Endothelial cell of umbilical vein (primary cell): Measurements from ENCODE around the gene CSMD2. TPM values are rescaled to one million over a fixed set of nuclear protein-coding genes. Genes with fewer than 3 reads are reported as not detected.

Experiments
- BruUV-seq: library from RNA; stranded (reverse); fragments of 400-500 nt; replicated peaks from 2 replicates; lab custom pipeline; 2021; lab: Mats Ljungman, UMichigan
- CTCF ChIA-PET: fragments of 300-600, 350-600 bp; sonication (Branson Sonifier 250); formaldehyde crosslinking; loops from one replicate; lab custom pipeline; 2021; ENCODE audit warnings: antibody characterized with exemption, inconsistent platforms; lab: Charles Lee
- POLR2A ChIA-PET: fragments of 300-600, 350-600 bp; sonication (Branson Sonifier 250); formaldehyde crosslinking; loops from one replicate; lab custom pipeline; 2021; ENCODE audit warnings: antibody characterized with exemption, inconsistent platforms; lab: Charles Lee
- DNase-seq: peaks from one replicate; pipeline ENCODE4 v3.0.0-alpha.2; 2011; ENCODE audit warnings: low read depth, low spot score
- FAIRE-seq: peaks from 2 replicates; lab custom pipeline; 2011; peaks lifted over from hg19 to GRCh38; lab: Jason Lieb, UNC
- H2AFZ ChIP-seq: 2 replicates; pipeline ENCODE4 v1.6.0; 2012; ENCODE audit warnings: low read depth, low read length, control low read depth, inconsistent platforms
- H3K27ac ChIP-seq: 2 replicates; pipeline ENCODE4 v1.5.1; 2011; ENCODE audit warnings: low read depth, mild to moderate bottlenecking, control low read depth, low read length, moderate library complexity; ENCODE audit not compliant: insufficient read depth
- H3K27me3 ChIP-seq, 2 experiments: 2 replicates each; pipeline versions ENCODE4 v1.6.0 to v1.6.1; 2011; ENCODE audit warnings: low read length in 2 of 2, mixed read lengths in 1 of 2; ENCODE audit not compliant: control insufficient read depth in 2 of 2, insufficient read depth in 2 of 2
- H3K36me3 ChIP-seq, 2 experiments: 2 replicates in 1 of 2; 3 replicates in 1 of 2; pipeline ENCODE4 v1.5.1; 2011; ENCODE audit warnings: low read length in 2 of 2, mild to moderate bottlenecking in 1 of 2, moderate library complexity in 1 of 2; ENCODE audit not compliant: control insufficient read depth in 2 of 2, insufficient read depth in 2 of 2; ENCODE audit errors: extremely low read depth in 1 of 2
- H3K4me1 ChIP-seq: 3 replicates; pipeline ENCODE4 v1.5.1; 2011; ENCODE audit warnings: mild to moderate bottlenecking, low read length; ENCODE audit not compliant: control insufficient read depth, insufficient read depth; ENCODE audit errors: extremely low read depth
- H3K4me2 ChIP-seq: 2 replicates; pipeline ENCODE4 v1.6.1; 2011; ENCODE audit warnings: low read length, control low read depth, mixed read lengths; ENCODE audit not compliant: insufficient read depth
- H3K4me3 ChIP-seq, 3 experiments: fragments of 200-600 bp in 1 of 3; sonication (generic), shearing (Covaris generic) in 1 of 3; replicated peaks in 1 of 3; 2 replicates each; pipeline ENCODE4 v1.5.1; 2011 to 2016; ENCODE audit warnings: control low read depth in 3 of 3, low read length in 3 of 3, mild to moderate bottlenecking in 2 of 3, inconsistent platforms in 1 of 3, low read depth in 1 of 3, moderate library complexity in 1 of 3; ENCODE audit not compliant: insufficient read depth in 1 of 3
- H3K79me2 ChIP-seq: 2 replicates; pipeline ENCODE4 v1.6.0; 2012; ENCODE audit warnings: low read length, inconsistent platforms; ENCODE audit not compliant: control insufficient read depth, insufficient read depth
- H3K9ac ChIP-seq: replicated peaks from 2 replicates; pipeline ENCODE3; 2011; ENCODE audit warnings: low read length, control low read depth; ENCODE audit not compliant: insufficient read depth; ENCODE audit errors: extremely low read depth
- H3K9me1 ChIP-seq: replicated peaks from 3 replicates; pipeline ENCODE4 v1.6.0; 2011; ENCODE audit warnings: mild to moderate bottlenecking, low read length; ENCODE audit not compliant: control insufficient read depth, insufficient read depth; ENCODE audit errors: extremely low read depth
- H3K9me3 ChIP-seq: replicated peaks from 2 replicates; pipeline ENCODE4 v1.5.1; 2012; ENCODE audit warnings: low read length, inconsistent platforms; ENCODE audit not compliant: control insufficient read depth, insufficient read depth
- H4K20me1 ChIP-seq: replicated peaks from 2 replicates; pipeline ENCODE3; 2011; ENCODE audit warnings: mild to moderate bottlenecking, low read length; ENCODE audit not compliant: control insufficient read depth, insufficient read depth; ENCODE audit errors: extremely low read depth
- CTCF ChIP-seq, 2 donors: IDR thresholded peaks; 1 replicate in 1 of 2; 2 replicates in 1 of 2; pipeline ENCODE4 v1.5.1; 2011; ENCODE audit warnings: low read length in 2 of 2, mild to moderate bottlenecking in 2 of 2, moderate library complexity in 2 of 2, control low read depth in 1 of 2, inconsistent platforms in 1 of 2, low read depth in 1 of 2; ENCODE audit not compliant: insufficient read depth in 1 of 2; ENCODE audit errors: extremely low read depth in 1 of 2
- EZH2 ChIP-seq: IDR thresholded peaks from 2 replicates; pipeline ENCODE4 v1.6.1; 2012; ENCODE audit warnings: borderline replicate concordance, low read depth, mild to moderate bottlenecking, moderate library complexity, low read length, inconsistent platforms; ENCODE audit not compliant: severe bottlenecking
- FOS ChIP-seq: IDR thresholded peaks from 2 replicates; pipeline ENCODE4 v1.6.1; 2011; ENCODE audit warnings: mild to moderate bottlenecking, low read length, moderate library complexity, borderline replicate concordance; ENCODE audit not compliant: insufficient read depth
- GATA2 ChIP-seq: IDR thresholded peaks from 2 replicates; pipeline ENCODE4 v1.7.0; 2011; ENCODE audit warnings: low read depth, mild to moderate bottlenecking, moderate library complexity, mixed read lengths, low read length; ENCODE audit not compliant: insufficient read length, insufficient read depth
- JUN ChIP-seq: IDR thresholded peaks from 2 replicates; pipeline ENCODE4 v1.6.1; 2011; ENCODE audit warnings: borderline replicate concordance, low read depth; ENCODE audit not compliant: insufficient read length, insufficient read depth
- MAX ChIP-seq: IDR thresholded peaks from 2 replicates; pipeline ENCODE4 v1.6.1; 2011; ENCODE audit not compliant: insufficient read depth, insufficient read length
- MYC ChIP-seq: IDR thresholded peaks from one replicate; pipeline ENCODE4 v1.6.1; 2011; ENCODE audit warnings: mild to moderate bottlenecking, low read depth, low read length
- POLR2A ChIP-seq: IDR thresholded peaks from 2 replicates; pipeline ENCODE4 v1.6.1; 2012; ENCODE audit warnings: low read depth, mild to moderate bottlenecking, control low read depth, low read length
- POLR2AphosphoS5 ChIP-seq: IDR thresholded peaks from 2 replicates; pipeline ENCODE4 v1.6.1; 2012; ENCODE audit warnings: low read depth, mild to moderate bottlenecking, control low read depth, low read length, moderate library complexity; ENCODE audit not compliant: insufficient read depth
- dilution Hi-C: fragments of 300-500 bp; cut with MboI; formaldehyde crosslinking; loops from one replicate; pipeline ENCODE4 v1.15.0; 2019; ENCODE audit warnings: low sequenced_read_pairs; ENCODE audit not compliant: extremely low pct_ligation_motif_present
- intact Hi-C: fragments of 100-400 bp; cut with micrococcal nuclease; formaldehyde crosslinking; loops from one replicate; pipeline ENCODE4 v1.10.0; 2022
- polyA plus RNA-seq, 4 experiments: library from polyadenylated mRNA; depleted of rRNA in 3 of 4; stranded (reverse) in 3 of 4; unstranded in 1 of 4; fragments of >200 nt; gene quantifications; 2 replicates each; pipeline versions ENCODE4 v1.2.1 to v1.2.3, GENCODE V29; 2011 to 2012; ENCODE audit warnings: missing spikeins in 1 of 4
- total RNA-seq: library from RNA; stranded (reverse); gene quantifications from 2 replicates; pipeline ENCODE4 v1.2.3, GENCODE V29; 2021

Gene CSMD2
- total and polyA plus RNA-seq, 2 donors (not counting 3 experiments of a cell fraction or from before 2014, with no cell fraction given) = under 0.01 TPM; not detected in 1

GRCh38 chr1:34115233-34115632 lies 49.8 kb downstream of the CSMD2 start:
- intact Hi-C loops = no loop called here
- Histone ChIP-seq H3K4me2 (no peak overlapping the region), H3K9me1 (no peaks in the 10 kb centered on the region), H3K9ac (no peak overlapping the region), H3K79me2 (no peaks in the 10 kb centered on the region), H3K27ac (no peak overlapping the region), H3K4me3 (no peak overlapping the region), H4K20me1 (no peaks in the 10 kb centered on the region), H3K27me3 (no peaks in the 10 kb centered on the region), H3K4me1 (no peaks in the 10 kb centered on the region), H3K9me3 (no peaks in the 10 kb centered on the region), H3K36me3 (no peaks in the 10 kb centered on the region), H2AFZ (no peak overlapping the region)
- ChIA-PET CTCF (no interaction called here), POLR2A (no interaction called here)
- FAIRE-seq (no peak), DNase-seq (no peak)
- TF ChIP-seq EZH2 = no peak
- no peak for TF ChIP-seq POLR2A
- TF ChIP-seq JUN = no peak
- TF ChIP-seq MYC = no peak
- TF ChIP-seq POLR2AphosphoS5 = no peak
- no peak for TF ChIP-seq MAX
- no peak for TF ChIP-seq FOS
- TF ChIP-seq CTCF (IDR thresholded peaks at IDR 0.05; ENCODE audit: extremely low read depth in 1 of 2, insufficient read depth in 1 of 2, low read depth in 1 of 2, low read length in 2 of 2) = no peak
- TF ChIP-seq GATA2 = no peak
- dilution Hi-C loops = no loop called here
- no TSS peak for BruUV-seq
